HG02981 (cell line): ENCODE results near the gene SERPINB8.
A peak's percentile ranks its signal among the peaks of the same experiment; 100 is the strongest.
"Not testable (repeated sequence)": the region's sequence is repeated elsewhere in the genome, so short reads cannot be mapped to it uniquely, and the experiment has no call there.

Experiments
- ATAC-seq: cut with Tn5 transposase; IDR thresholded peaks from one replicate; pipeline ENCODE4 v1.9.1; 2021; ENCODE audit warnings: mild to moderate bottlenecking, moderate library complexity; ENCODE audit not compliant: unreplicated experiment

The SERPINB8 gene

GRCh38 chr18:63969942-63970808 is at the start of gene SERPINB8:
Gene SERPINB8, plus strand, starts transcription at chr18:63970081. Its CDS starts 8,228 bp downstream, at chr18:63978309.
- peak; percentile 86 for ATAC-seq

GRCh38 chr18:63922049-63922448 is 47.8 kb upstream of the SERPINB8 start:
- ATAC-seq: no peak

DNA sequence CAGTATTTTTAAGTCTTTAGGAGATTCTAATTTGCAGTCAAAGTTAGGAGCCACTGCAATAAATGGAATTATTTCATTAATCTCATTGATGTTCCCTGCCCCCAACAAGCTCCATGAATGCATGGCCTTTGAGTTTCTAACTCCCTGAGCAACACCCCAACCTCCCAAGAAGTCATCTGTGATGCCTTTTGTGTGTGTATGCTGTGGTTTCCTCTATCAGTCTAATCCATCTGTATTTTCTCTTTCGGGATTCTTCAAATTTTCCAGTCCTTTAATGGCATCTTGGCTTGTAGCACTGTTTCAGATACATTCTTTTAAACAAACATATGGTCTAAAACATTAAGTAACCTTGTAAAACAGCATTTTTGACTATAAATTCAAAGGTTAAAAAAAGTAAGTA is 45.3 kb upstream of the SERPINB8 start:
- no peak for ATAC-seq

DNA sequence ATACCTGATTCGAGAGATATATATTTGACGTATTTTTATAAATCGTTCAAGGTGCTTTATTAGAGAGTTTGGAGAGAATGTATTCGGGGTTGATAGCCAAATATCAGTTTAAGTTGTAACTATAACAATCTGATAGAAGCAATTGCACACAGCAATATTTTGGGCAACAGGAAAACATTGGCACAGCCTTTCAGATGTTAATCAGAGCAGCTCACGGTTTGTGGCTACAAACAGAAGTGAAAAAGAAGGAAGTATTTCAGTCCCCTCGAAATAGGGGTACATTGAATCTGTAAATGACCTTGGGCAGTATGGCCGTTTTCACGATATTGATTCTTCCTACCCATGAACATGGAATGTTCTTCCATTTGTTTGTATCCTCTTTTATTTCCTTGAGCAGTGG is 41.5 kb upstream of the SERPINB8 start:
- no peak for ATAC-seq

DNA sequence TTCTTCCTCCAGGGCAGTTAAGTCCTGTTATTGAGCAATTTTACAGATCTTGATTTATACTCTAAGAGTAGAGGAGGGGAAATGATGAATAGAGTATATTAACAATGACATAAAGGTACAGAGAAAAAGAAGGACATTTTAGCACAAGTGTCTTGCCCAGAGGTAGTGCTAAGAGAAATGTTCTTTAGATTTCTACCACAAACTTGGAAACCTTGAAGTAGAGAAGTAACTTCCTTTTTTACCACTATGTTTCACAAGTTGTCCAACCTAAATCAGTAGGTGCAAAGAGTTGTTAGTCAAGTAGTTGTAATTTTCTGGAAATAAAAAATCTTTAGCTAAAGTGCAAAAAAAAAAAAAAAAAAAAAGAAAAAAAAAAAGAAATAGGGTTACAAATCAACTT is 40.5 kb upstream of the SERPINB8 start:
- not testable (repeated sequence) for ATAC-seq

DNA sequence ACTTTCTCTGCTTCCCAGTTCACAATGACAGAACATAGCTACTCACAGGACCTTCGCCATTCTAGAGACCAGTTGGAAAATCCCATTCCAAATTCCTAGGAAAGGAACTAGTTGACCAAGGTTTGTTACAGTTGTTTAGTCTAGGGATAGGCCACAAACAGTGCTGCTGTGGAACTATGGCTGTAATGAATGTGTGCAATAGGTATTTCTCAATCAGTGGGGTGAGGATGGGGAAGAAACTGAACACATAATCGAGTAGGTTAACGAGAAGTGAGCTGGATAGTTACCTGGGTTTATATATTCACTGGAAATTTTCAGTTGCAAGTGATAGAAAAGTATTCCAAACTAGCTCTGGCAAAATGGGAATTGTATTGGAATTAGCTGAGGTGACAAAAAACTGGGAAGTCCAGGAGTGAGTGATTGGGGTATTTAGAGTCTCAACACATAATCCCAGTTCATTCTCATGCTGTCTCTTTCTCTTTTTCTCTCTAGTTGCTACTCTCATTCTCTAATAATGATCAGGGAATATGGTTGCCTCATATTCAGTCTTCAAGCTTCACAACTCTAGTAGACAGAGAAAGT is 39.0 kb upstream of the SERPINB8 start:
- no peak for ATAC-seq

DNA sequence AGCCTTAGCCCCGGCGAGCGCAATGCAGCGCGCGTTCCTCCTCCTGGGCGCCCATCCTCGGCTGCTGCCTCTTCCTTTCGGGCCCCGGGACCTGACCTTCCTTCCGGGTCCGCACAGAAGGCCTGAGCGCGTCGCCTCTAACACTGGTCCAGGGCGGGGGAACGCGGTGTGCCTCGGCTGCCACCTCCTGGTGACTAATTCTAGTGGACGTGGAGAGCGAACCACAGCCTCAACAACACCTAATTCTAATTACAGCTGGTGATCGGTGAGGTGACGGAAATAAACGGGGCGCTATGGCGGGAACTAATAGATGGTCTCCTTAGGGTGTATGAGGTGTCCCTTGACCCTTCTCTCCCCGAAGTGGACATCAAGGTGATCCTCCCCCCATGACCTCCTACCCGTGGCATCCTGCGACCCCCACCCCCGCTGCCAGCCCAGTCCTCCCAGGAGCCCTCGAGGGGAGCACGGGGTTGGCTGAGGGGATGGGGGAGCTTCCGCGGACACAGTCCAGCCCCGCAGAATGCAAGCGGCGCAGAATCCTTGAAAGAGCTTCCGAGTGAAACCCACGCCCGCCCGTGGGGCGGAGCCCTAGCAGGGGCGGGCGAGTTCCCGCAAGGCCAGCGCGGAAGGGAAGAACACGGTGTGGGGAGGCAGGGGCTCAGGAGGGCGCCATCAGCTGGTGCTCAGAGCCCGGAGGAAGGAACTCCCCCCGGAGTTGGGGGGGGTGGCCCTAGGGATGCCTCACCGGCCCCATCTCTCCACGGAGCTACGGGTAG is 33.5 kb upstream of the SERPINB8 start:
- peak; percentile 99 for ATAC-seq

- peak; percentile 5 for ATAC-seq
Observed at GRCh38 chr18:63936932-63937393, 32.9 kb upstream of the SERPINB8 start.

DNA sequence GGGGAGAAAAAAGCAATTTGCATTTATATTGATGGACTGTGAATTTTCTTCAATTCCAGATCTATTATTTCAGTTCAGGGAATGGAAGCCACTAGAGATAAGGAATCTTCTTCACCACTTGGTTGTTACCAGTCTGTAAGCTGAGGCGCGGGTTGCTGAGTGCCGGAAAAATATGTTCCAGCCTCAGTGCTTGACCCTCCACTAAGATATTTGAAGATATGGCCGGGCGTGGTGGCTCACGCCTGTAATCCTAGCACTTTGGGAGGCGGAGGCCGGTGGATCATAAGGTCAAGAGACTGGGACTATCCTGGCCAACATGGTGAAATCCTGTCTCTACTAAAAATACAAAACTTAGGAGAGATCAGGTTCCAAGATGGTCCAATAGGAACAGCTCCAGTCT is 29.9 kb upstream of the SERPINB8 start:
- no peak for ATAC-seq

GRCh38 chr18:63940543-63941050 is 29.3 kb upstream of the SERPINB8 start:
- not testable (repeated sequence) for ATAC-seq

DNA sequence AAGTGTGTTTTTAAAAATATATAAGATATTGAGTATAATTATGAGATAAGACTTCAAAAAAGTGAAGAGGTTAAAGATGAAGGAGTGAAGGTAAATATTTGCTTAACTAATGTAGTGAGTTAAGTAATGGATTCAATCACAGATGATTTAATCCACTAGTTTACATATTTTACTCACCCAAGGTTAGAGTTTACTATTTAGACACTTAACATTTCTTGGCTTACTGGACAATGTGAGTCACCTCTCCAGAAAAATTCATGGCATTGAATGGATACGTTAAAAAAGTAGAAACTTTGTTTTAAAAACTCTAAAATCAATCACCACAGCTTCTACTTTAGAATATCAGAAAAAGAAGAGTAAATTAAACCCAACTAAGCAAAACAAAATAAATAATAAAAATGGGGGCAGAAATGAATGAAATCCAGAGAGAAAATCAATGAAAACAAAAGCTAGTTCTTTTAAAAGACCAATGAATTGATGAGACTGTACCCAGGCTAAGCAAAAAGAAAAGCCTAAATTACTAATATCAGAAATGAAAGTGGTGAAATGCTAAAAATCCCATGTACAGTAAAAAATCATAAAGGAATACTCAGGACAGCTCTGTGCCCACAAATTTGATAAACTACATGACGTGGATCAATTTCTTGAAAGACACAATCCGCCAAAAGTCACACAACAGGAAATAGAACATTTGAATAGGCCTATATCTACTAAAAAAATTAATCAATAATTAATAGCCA is 22.7 kb upstream of the SERPINB8 start:
- no peak for ATAC-seq

GRCh38 chr18:63949068-63949737 is 20.7 kb upstream of the SERPINB8 start, which contains the start of gene HMSD:
Gene HMSD, plus strand, starts transcription at chr18:63949301. Its CDS starts 4,155 bp downstream, at chr18:63953456.
- ATAC-seq: peak; percentile 86

DNA sequence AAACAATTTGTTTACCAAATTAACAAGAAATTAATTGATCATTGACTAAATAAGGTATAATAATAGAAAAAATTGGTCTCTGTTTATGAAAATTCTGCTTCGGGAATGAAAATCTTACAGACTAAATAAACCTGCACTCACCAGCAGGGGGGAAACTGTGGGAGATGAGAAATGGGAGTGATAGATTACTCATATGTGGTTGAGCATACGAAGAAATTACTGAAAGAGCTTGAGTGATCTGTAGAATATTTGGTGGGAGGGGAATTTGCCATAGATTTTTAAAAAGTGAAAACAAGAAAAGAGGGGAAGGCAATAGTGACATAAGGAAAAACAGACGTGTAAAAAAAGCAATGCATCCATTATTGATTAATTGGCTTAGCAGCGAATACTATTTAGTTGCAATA is 18.6 kb upstream of the SERPINB8 start:
- peak; percentile 46 for ATAC-seq

DNA sequence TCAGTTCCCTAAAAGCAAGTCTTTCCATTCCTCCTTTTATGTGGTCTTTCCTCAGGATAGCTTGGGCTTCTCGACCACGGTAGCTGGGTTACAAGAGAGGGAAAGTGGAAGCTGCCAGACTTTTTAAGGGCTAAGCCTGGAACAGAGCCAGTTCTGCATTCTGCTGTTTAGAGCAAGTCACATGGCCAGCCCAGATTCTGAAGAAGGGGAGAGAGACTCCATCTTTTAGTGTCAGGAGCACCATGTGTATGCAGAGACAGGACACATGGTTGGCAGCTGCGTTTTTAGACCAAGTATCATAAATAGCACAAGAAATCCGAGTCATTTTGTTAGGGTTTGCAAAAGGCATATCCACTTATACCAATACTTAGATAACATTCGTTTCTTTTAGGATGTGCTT is 16.1 kb upstream of the SERPINB8 start:
- no peak for ATAC-seq

DNA sequence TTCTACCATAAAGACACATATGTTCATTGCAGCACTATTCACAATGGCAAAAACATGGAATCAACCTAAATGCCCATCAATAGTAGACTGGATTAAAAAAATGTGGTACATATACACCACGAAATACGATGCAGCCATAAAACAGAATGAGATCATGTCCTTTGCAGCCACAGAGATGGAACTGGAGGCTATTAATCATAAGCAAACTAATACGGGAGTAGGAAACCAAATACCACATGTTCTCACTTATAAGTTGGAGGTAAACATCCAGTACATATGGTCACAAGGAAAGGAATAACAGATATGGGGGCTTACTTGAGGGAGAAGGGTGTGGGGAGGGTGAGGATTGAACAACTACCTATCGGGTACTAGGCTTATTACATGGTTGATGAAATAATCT is 13.1 kb upstream of the SERPINB8 start:
- no peak for ATAC-seq

- ATAC-seq: no peak
Observed at GRCh38 chr18:63960891-63961290, 9.0 kb upstream of the SERPINB8 start.

GRCh38 chr18:63961435-63961980 is 8.4 kb upstream of the SERPINB8 start:
- no peak for ATAC-seq

DNA sequence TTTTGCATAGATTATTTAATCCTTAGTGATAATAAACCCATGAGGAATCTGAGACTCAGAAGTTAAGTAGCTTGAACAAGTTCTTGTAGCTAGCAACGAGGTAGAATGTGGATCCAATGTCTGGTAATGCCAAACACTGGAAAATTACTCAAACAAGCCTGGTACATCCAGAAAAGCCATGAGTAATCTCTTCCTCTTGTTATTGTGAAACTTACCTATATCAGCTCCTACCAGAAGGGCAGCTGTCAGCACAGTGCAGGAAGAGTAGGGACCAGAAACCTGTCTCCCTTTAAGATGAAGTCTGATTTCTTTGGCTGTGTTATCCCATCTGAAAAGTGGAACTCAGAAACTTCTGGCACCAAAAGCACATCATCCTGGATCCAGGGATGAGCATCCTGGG is 7.7 kb upstream of the SERPINB8 start:
- ATAC-seq: no peak

DNA sequence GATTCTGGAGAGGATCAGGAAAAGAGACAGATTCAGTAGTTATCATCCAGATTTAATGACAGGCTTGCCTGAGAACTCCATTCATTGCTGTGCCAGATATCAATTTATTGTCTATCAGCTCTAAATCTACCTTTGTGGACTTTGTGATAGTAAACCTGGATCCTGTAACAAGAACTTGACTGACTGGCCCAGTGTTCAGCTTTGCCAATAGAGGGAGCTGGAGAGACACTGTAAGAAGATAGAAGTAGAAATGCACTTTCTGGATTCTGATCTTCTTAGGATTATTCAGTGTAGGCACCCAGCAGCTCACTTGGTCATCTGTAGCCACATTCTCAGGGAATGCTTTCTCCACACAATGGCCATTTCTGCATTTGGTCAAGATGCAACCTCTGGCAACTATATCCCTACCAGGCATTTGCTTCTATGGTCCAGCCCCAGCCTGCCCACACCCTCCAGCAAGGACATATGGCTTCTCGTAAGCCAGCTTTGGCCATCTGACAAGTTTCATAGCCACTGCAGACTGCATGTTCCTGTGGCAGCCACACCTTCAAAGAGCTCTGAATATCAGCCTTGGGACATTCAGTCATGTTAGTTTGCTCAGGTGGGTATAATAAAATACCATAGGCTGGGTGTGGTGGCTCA is 6.1 kb upstream of the SERPINB8 start:
- ATAC-seq: peak; percentile 81
